GM12878 (cell line): ENCODE results near the gene TSPAN15. TPM values are rescaled to one million over a fixed set of nuclear protein-coding genes. Genes with fewer than 3 reads are reported as not detected.

Source experiments
- ATAC-seq: fragments of 200-7000 bp; cut with Tn5 transposase; 3 replicates; pipeline ENCODE4 v1.9.1; 2020; ENCODE audit warnings: mild to moderate bottlenecking, moderate library complexity
- BruUV-seq: library from RNA; stranded (reverse); fragments of 400-500 nt; replicated peaks from 2 replicates; lab custom pipeline; 2021; lab: Mats Ljungman, UMichigan
- CTCF ChIA-PET: fragments of 300-600 bp; sonication (Branson Sonifier 250); formaldehyde crosslinking; extraction: SDS; loops from one replicate; lab custom pipeline; 2021; ENCODE audit warnings: inconsistent platforms; lab: Yijun Ruan, JAX
- POLR2A ChIA-PET: fragments of 350-600 bp; formaldehyde crosslinking; extraction: SDS; loops from one replicate; lab custom pipeline; 2021; ENCODE audit warnings: inconsistent platforms; lab: Charles Lee
- RAD21 ChIA-PET: fragments of 300-600 bp; sonication (Branson Sonifier 250); formaldehyde crosslinking; loops from one replicate; lab custom pipeline; 2023; ENCODE audit warnings: antibody characterized with exemption; ENCODE audit not compliant: unreplicated experiment; lab: Charles Lee
- SMC1A ChIA-PET: fragments of 300-600 bp; sonication (Branson Sonifier 250); formaldehyde crosslinking; loops from one replicate; lab custom pipeline; 2023; ENCODE audit not compliant: unreplicated experiment, uncharacterized antibody; lab: Charles Lee
- DNase-seq: peaks from one replicate; pipeline ENCODE4 v3.0.0-alpha.2; 2011; ENCODE audit warnings: low read depth, low spot score
- FAIRE-seq: peaks from 3 replicates; lab custom pipeline; 2011; peaks lifted over from hg19 to GRCh38; lab: Jason Lieb, UNC
- H2AFZ ChIP-seq: 2 replicates; pipeline ENCODE4 v1.6.0; 2011; ENCODE audit warnings: low read depth, low read length, control low read depth; ENCODE audit not compliant: control insufficient read depth
- H3K27ac ChIP-seq: 2 replicates; pipeline ENCODE4 v1.5.1; 2011; ENCODE audit warnings: control low read depth; ENCODE audit not compliant: control insufficient read depth, insufficient read depth
- H3K27me3 ChIP-seq, 2 experiments: replicated peaks in 1 of 2; 2 replicates each; pipeline versions ENCODE4 v1.6.0 to v1.6.1; 2011; ENCODE audit warnings: low read length in 1 of 2; ENCODE audit not compliant: control insufficient read depth in 2 of 2, insufficient read depth in 2 of 2
- H3K36me3 ChIP-seq, 2 experiments: 2 replicates each; pipeline ENCODE4 v1.5.1; 2011; ENCODE audit warnings: low read length in 1 of 2; ENCODE audit not compliant: control insufficient read depth in 2 of 2, insufficient read depth in 2 of 2
- H3K4me1 ChIP-seq: 2 replicates; pipeline ENCODE4 v1.6.1; 2011; ENCODE audit warnings: mild to moderate bottlenecking, low read length, moderate library complexity, mixed read lengths; ENCODE audit not compliant: control insufficient read depth, insufficient read depth
- H3K4me2 ChIP-seq: 2 replicates; pipeline ENCODE4 v1.6.0; 2011; ENCODE audit warnings: control low read depth; ENCODE audit not compliant: control insufficient read depth, insufficient read depth
- H3K4me3 ChIP-seq: fragments of 200-600 bp; sonication (generic); 2 replicates; pipeline ENCODE4 v1.5.1; 2016
- H3K79me2 ChIP-seq: 2 replicates; pipeline ENCODE4 v1.6.0; 2011; ENCODE audit warnings: low read length; ENCODE audit not compliant: control insufficient read depth, insufficient read depth
- H3K9ac ChIP-seq: 2 replicates; pipeline ENCODE4 v1.8.0; 2011; ENCODE audit warnings: low read length, control low read depth, mixed read lengths; ENCODE audit not compliant: control insufficient read depth, insufficient read depth
- H3K9me3 ChIP-seq: replicated peaks from 3 replicates; pipeline ENCODE4 v1.5.1; 2011; ENCODE audit warnings: mild to moderate bottlenecking, low read length; ENCODE audit not compliant: control insufficient read depth, insufficient read depth
- H4K20me1 ChIP-seq: 2 replicates; pipeline ENCODE4 v1.6.0; 2011; ENCODE audit not compliant: control insufficient read depth, insufficient read depth
- POLR2AphosphoS2 ChIP-seq: IDR thresholded peaks from 2 replicates; pipeline ENCODE4 v1.6.1; 2011; ENCODE audit warnings: low read depth, mild to moderate bottlenecking, low read length, improper control_type of control experiment, moderate library complexity
- SREBF1 ChIP-seq: IDR thresholded peaks from 2 replicates; pipeline ENCODE4 v1.6.1; 2012; ENCODE audit warnings: mild to moderate bottlenecking, low read length
- WRNIP1 ChIP-seq: IDR thresholded peaks from 2 replicates; pipeline ENCODE4 v1.6.1; 2011; ENCODE audit warnings: low read depth, low read length, improper control_type of control experiment, borderline replicate concordance
- ZBTB11 ChIP-seq: fragments of 450-650 bp; formaldehyde crosslinking; IDR thresholded peaks from 2 replicates; pipeline ENCODE4 v1.5.0; 2022; ENCODE audit warnings: mild to moderate bottlenecking, missing genetic modification characterization
- WGBS: methylation state at CpG from one replicate; pipeline ENCODE4 v1.1.6; 2016; ENCODE audit warnings: low lambda C conversion rate; ENCODE audit not compliant: insufficient replicate concordance, insufficient coverage; ENCODE audit errors: missing lambda C conversion rate; 5-methylcytosine and 5-hydroxymethylcytosine counted together
- in situ Hi-C: fragments of 300-500 bp; cut with MboI; formaldehyde crosslinking; loops from 9 replicates; pipeline ENCODE4 v1.14.3; 2018; ENCODE audit warnings: mixed read lengths
- intact Hi-C: fragments of 100-400 bp; cut with micrococcal nuclease; formaldehyde crosslinking; loops from one replicate; pipeline ENCODE4 v1.14.2; 2022; ENCODE audit not compliant: unreplicated experiment
- polyA plus RNA-seq, 11 experiments: library from polyadenylated mRNA; depleted of rRNA in 4 of 11; unstranded in 6 of 11; stranded (reverse) in 5 of 11; fragments of >200 nt; fragmentation: Nextera tagmentation in 4 of 11; fragmentation: Illumina TruSeq in 1 of 11; extraction: Ambion mirVana in 4 of 11; extraction: Trizol in 1 of 11; gene quantifications; 1 replicate in 1 of 11; 2 replicates in 10 of 11; pipeline versions ENCODE4 v1.2.1 to v1.2.3, GENCODE V29; 2011 to 2016; ENCODE audit warnings: inconsistent platforms in 2 of 11, missing spikeins in 2 of 11, low read depth in 1 of 11
- total RNA-seq, 4 experiments: library from RNA; depleted of rRNA in 3 of 4; stranded (reverse); fragments of >200 nt in 3 of 4; fragmentation: Illumina TruSeq in 1 of 4; extraction: Trizol in 1 of 4; gene quantifications; 2 replicates each; pipeline versions ENCODE4 v1.2.1 to v1.2.3, GENCODE V29; 2013 to 2021

Gene TSPAN15
- total and polyA plus RNA-seq, 10 of the 15 experiments (the other 5 are each of a cell fraction or from before 2014, with no cell fraction given), result 1.3 to 8.5 (median 2.4) TPM; not detected in 2

GRCh38 chr10:69428165-69428564, 23.1 kb upstream of the TSPAN15 start:
- in situ Hi-C loops, result no loop called here
- POLR2A ChIA-PET, result interaction anchor here (0.7 kb wide), 1 partner anchor 221 kb away, joined by 7 read pairs; no protein-coding TSS in a partner anchor
- RAD21 ChIA-PET, result interaction anchor here (0.8 kb wide), 2 partner anchors 10 to 78 kb away, joined by 3 to 5 read pairs; no protein-coding TSS in a partner anchor
- H3K4me3 ChIP-seq, result no peak overlapping the region
- H2AFZ ChIP-seq, result no peak overlapping the region
- no peak overlapping the region for H3K27ac ChIP-seq
- no TSS peak for BruUV-seq
- intact Hi-C loops, result loop anchor here (5.0 kb wide), 1 partner anchor 209 kb away; no protein-coding TSS in a partner anchor
- H3K4me2 ChIP-seq, result no peak overlapping the region
- peaks cover 9% of the 10 kb centered on the region; the same call in 1 of the 2 replicates for H3K4me1 ChIP-seq
- H4K20me1 ChIP-seq, result no peaks in the 10 kb centered on the region
- SMC1A ChIA-PET, result interaction anchor here (0.6 to 2.0 kb wide), 4 partner anchors 18 to 79 kb away, joined by 3 to 10 read pairs (median 4); no protein-coding TSS in a partner anchor
- H3K9ac ChIP-seq, result no peak overlapping the region
- no peak for TF ChIP-seq SREBF1
- TF ChIP-seq ZBTB11, result no peak
- TF ChIP-seq WRNIP1, result no peak
- TF ChIP-seq POLR2AphosphoS2, result no peak
- FAIRE-seq, result no peak
- CTCF ChIA-PET, result interaction anchor here (0.8 to 4.2 kb wide), 5 partner anchors 16 to 87 kb away, joined by 3 to 29 read pairs (median 6); no protein-coding TSS in a partner anchor
- H3K9me3 ChIP-seq, result no peaks in the 10 kb centered on the region
- no peaks in the 10 kb centered on the region for H3K79me2 ChIP-seq
- no peak for DNase-seq
- H3K36me3 ChIP-seq, result no peaks in the 10 kb centered on the region
- no peaks in the 10 kb centered on the region for H3K27me3 ChIP-seq
- ATAC-seq, result peak; percentile 33; the same call in 1 of the 3 replicates
- WGBS, result 35% methylated on average over 8 of the region's 8 CpGs
